ENCODE results near the gene KBTBD4.
"Not testable (repeated sequence)": the region's sequence is repeated elsewhere in the genome, so short reads cannot be mapped to it uniquely, and the experiment has no call there.

KBTBD4 gene

DNA sequence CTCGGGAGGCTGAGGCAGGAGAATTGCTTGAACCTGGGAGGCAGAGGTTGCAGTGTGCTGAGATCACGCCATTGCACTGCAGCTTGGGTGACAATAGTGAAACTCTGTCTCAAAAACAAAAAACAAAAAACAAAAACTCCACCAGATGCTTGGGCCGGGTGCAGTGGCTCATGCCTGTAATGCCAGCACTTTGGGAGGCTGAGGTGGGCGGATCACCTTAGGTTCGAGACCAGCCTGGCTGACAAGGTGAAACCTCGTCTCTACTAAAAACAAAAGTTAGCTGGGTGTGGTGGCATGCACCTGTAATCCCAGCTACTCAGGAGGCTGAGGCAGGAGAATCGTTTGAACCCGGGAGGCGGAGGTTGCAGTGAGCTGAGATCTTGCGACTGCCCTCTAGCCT, 14.4 kb downstream of the KBTBD4 start:
- in situ Hi-C loops (cut with MboI; ENCODE audit: low sequenced_read_pairs): not testable (repeated sequence)

DNA sequence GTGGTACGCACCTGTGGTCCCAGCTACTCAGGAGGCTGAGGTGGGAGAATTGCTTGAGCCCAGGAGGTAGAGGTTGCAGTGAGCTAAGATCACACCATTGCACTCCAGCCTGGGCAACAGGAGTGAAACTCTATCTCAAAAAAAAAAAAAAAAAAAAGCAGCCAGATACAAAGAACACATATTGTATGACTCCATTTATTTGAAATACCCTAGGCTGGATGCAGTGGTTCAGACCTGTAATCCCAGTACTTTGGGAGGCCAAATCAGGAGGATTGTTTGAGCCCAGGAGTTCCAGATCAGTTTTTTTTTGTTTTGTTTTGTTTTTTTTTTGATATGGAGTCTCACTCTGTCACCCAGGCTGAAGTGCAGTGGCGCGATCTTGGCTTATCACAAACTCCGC, 16.4 kb downstream of the KBTBD4 start:
- in situ Hi-C loops (cut with MboI; ENCODE audit: low sequenced_read_pairs): not testable (repeated sequence)

DNA sequence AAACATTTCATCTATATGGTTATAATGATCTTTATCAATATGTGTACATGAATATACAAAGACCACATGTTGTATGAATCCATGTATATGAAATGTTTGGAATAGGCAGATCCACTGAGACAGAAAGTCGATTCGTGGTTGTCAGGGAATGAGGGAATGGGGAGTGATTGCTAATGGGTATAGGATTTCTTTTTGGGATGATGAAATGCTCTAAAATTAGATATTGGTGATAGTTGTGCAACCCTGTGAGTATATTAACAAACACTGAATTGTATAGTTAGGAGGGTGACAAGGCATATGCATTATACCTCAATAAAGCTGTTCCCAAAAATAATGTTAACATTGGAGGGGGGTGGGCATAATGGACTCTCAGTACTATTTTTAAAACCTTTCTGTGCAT, 18.3 kb downstream of the KBTBD4 start:
- in situ Hi-C loops (cut with MboI; ENCODE audit: low sequenced_read_pairs): no loop called here

DNA sequence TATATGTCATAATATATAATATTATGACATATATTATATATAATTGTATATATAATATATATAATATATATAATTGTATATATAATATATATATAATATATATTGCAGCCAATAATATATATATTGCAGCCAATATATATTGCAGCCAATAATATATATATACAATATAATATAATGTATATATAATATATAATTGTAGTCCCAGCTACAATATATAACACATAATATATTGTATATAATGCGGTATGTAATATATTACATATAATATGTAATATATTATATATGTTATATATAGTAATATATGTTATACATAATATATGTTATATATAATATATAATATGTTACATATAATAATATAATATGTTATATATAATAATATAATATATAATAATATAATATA, 20.1 kb downstream of the KBTBD4 start:
- in situ Hi-C loops (cut with MboI; ENCODE audit: low sequenced_read_pairs): loop anchor here (10.0 kb wide), 1 partner anchor 74 kb away; no protein-coding TSS in a partner anchor

DNA sequence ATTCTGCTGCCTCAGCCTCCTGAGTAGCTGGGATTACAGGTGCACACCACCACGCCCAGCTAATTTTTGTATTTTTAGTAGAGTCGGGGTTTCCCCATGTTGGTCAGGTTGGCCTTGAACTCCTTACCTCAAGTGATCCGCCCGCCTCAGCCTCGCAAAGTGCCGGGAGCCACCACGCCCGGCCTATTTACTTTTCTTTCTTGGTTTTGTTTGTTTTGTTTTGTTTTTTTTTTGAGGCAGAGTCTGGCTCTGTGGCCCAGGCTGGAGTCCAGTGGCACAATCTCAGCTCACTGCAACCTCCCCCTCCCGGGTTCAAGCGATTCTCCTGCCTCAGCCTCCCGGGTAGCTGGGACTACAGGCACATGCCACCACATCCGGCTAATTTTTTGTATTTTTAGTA, 21.8 kb downstream of the KBTBD4 start:
- in situ Hi-C loops (cut with MboI; ENCODE audit: low sequenced_read_pairs): loop anchor here (10.0 kb wide), 1 partner anchor 72 kb away; no protein-coding TSS in a partner anchor

DNA sequence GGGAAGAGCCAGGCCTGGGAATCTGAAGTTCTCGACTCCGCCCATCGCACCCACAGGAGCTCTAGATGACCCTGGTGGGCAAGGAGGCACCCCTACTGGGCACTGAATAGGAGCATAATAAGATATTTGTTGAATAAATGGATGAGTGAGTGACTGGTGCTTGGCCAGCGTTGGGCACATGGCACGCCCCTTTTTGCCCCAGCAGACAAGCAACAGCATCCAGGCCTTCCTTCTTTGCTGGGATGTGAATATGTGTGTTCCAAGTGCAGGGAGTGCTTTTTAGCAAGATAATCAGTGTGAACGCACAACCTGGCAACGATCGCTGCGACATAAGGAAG, 25.4 kb downstream of the KBTBD4 start:
- in situ Hi-C loops (cut with MboI; ENCODE audit: low sequenced_read_pairs): loop anchor here (10.0 kb wide), 1 partner anchor 69 kb away; no protein-coding TSS in a partner anchor

DNA sequence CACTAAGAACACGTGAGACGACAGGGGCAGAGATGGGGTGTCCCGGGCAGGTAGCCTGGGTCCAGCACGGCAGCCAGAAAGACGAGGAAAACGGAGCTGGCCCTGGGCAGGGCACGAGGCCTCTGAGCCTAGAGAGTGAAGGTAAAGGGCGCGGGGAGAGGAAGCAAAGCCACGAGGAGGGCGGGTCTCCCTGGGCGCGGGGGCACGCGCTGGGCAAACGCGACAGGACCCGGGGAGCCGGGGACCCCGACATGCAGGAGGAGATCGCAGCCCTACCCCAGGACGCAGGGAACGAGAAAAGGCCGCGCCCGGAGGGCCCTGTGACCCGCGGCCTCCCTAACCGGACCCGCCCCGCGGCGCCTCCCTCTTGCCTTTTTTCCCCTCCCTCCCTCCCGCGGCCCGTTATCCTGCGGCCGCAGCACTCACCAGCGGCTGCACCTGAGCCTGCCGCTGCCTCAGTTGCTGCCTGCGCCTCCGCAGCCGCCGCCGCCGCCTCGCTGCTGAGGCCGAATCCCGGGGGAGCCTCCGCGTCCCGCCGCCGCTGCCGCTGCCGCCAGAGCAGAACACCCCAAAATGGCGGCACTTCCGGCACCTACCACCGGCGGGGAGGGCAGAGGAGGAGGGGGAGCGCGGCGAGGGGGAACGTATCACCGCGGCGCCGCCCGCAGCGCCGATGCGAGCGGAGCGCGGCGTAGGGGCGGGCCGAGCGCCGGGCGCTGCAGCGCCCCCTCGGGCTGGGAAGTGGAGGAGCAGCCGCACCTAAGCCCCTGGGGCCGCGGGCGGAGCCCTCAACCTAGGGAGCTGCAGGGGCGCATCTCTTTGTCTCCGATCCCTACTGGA, 26.0 kb downstream of the KBTBD4 start, which contains the start of gene CELF1:
Gene CELF1, minus strand, starts transcription at position 567 of the 840 bp plus-strand sequence. CDS start 53,609 bp downstream, outside the sequence.
- in situ Hi-C loops (cut with MboI; ENCODE audit: low sequenced_read_pairs): loop anchor here (10.0 kb wide), 1 partner anchor 68 kb away; no protein-coding TSS in a partner anchor

DNA sequence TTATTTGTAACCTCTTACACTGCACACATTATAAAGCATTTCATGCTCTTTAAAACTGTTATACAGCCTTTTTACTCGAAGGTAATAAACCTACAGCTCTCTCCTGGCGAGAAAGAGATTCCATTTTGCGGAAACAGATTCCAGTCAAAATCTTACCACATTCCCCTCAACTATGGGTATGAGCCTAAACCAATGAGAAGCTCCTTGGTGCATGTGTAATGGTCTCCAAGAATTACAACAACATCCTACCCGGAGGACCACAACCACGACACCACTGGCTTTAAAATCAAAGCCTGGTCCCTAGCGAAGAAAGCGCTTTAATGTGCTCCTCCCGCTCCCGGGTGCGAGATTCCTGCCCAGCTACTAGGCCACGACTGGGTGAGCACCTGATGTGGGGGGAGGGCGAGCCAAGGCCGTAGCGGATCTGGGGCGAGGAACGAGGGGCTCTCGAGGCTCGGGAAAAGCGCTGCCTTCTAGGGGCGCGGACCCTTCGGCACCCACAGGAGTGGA, 26.7 kb downstream of the KBTBD4 start:
- in situ Hi-C loops (cut with MboI; ENCODE audit: low sequenced_read_pairs): loop anchor here (10.0 kb wide), 1 partner anchor 67 kb away; no protein-coding TSS in a partner anchor

DNA sequence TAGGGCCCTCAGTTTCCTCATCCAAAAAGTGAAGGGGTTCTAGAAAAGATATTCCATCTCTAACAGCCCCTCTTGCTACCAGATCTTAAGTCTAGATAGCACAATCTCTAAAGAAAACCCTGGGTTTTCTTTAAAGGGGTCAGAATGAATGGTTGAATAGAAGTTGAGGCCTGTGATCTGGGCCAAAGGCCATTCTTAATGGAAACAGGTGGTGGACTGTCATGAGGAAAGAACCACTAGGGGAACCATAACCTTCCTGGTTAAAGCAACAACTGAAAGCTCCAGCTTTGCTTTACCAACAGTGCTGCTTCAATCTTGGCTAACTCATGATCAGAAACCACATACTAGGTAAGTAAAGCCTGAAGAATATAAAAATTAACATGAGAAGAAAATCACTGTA, 27.7 kb downstream of the KBTBD4 start:
- in situ Hi-C loops (cut with MboI; ENCODE audit: low sequenced_read_pairs): loop anchor here (10.0 kb wide), 1 partner anchor 66 kb away; no protein-coding TSS in a partner anchor

DNA sequence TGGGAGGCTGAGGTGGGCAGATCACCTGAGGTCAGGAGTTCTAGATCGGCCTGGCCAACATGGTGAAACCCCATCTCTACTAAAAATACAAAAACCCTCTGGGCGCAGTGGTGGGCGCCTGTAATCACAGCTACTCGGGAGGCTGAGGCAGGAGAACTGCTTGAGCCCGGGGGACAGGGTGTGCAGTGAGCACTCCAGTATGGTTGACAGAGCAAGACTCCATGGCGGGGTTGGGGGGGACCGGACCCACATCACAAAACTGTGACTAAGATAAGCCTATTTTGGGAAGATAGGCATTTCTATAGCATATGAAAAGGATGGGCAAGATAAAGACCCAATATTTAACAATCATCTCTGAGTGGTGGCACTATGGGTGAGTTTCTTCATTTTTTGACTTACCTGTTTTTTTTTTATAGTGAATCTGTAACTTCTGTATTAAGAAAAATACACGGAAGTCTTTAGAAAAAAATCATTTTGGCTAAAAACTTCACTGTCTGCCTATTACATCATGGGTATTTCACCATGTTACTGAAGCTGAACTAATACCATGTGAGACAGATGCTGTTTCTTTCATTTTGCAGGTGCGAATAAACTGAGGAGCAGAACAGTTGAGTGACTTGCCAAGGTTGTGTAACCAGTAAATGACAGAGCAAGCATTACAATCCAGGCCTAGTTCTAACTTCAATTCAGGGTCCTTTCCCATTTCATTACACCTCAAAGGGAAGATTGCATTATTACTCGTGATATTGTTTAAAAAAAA, 28.3 kb downstream of the KBTBD4 start:
- in situ Hi-C loops (cut with MboI; ENCODE audit: low sequenced_read_pairs): loop anchor here (10.0 kb wide), 1 partner anchor 66 kb away; no protein-coding TSS in a partner anchor

DNA sequence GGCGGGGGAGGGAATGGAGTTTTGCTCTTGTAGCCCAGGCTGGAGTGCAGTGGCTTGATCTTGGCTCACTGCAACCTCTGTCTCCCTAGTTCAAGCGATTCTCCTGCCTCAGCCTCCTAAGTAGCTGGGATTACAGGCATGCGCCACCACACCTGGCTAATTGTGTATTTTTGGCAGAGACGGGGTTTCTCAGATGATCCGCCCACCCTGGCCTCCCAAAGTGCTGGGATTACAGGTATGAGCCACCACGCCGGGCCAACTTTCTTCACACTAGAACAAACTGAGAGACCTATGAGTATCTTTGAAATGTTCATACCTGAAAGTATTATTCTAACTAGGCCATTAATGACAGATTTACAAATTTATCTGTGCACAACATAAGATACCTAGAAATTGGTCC, 32.5 kb downstream of the KBTBD4 start:
- in situ Hi-C loops (cut with MboI; ENCODE audit: low sequenced_read_pairs): not testable (repeated sequence)

DNA sequence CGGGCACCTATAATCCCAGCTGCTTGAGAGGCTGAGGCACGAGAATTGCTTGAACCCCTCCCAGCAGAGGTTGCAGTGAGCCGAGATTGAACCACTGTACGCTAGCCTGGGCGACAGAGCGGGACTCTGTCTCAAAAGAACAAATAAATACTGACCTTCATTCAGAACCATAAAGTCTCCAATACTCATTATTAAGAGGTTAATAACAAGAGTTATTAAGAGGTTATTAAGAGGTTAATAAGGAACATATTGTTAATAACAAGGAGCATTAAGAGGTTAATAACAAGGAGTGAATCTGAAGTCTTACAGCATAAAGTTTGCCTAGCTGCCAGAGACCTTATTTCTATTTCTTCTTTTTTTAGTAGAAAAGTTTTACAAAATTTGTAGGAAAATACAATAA, 33.5 kb downstream of the KBTBD4 start:
- in situ Hi-C loops (cut with MboI; ENCODE audit: low sequenced_read_pairs): no loop called here

DNA sequence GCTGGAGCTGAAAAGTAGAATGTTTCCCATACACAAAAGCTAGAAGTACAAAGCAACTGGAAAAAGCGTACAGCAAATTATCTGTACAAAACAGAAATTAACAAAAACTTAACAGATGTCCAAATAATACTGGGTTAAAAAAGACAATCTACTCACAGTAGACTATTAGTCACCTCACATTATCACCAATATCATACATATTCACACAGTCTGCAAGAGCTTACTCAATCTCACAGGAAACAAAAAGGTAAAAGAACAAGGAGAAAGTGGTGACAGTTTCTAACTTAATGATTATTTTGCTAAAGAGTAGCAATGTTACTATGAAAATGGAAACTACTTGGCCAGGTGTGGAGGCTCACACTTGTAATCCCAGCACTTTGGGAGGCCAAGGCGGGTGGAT, 37.7 kb downstream of the KBTBD4 start:
- in situ Hi-C loops (cut with MboI; ENCODE audit: low sequenced_read_pairs): no loop called here

DNA sequence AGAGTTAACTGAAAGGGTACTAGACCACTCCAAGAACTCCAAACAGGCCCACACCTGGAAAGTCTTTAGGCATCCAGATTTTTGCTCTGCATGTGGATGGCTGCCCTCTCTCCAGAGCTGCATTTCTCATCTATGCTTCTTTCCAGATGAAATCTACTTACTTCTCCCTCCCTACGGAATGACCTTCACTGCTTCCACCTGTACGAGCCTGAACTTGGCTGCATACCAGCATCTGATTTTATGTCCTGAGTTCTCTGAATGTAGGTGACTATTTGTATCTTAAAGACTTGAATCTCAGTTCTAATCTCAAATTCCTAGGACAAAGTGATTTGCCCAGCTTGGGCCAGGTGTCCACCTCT, 39.1 kb downstream of the KBTBD4 start:
- in situ Hi-C loops (cut with MboI; ENCODE audit: low sequenced_read_pairs): no loop called here

DNA sequence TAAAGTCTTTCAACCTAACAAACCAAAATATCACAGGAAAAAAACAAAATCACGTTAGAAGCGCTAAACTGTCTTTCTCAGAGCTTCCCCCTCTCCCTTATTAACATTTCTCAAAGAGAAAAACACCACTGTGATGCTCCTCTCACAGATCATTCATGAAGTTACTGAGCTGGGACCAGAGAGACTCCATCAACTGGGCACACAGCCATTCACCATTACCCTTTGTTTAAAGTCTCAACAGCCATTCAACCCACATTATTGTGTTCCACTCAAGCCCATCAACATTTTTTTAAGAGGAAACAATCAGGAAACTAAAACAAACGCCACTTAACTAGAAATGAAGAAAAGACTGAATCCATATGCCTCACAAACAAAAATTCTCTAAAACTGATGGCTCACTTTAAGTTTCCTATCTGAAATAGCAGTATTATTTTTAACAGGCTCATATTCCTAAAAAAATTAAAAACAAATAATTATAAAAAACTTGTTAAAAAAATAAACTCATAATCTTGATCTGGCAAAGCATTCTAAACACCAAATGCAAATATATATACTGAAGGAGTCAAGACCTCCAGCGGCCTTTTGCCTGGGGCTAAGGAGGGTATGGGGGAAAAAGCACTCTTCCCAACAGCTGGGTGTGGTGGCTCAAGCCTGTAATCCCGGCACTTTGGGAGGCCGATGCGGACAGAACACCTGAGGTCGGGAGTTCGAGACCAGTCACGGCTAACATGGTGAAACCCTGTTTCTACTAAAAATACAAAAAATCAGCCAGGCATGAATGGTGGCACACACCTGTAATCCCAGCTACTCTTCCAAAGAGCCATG, 39.8 kb downstream of the KBTBD4 start:
- in situ Hi-C loops (cut with MboI; ENCODE audit: low sequenced_read_pairs): no loop called here

DNA sequence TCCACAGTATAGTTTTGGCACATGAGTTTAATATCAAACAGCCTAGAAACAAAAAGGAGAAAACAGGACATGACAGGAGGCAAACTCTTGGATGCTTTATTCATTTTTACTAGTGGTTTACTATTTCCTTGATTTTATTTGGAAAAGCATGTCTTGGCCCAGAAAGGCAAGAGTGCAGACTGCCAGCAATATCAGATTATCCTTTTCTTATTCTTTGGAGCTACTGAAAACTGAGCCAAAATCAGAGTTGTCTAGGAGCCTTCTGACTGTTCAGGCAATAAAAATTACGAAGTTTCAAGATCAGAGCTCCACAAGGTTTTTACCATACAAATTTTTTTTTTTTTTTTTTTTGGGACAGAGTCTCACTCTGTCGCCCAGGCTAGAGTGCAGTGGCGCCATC, 41.9 kb downstream of the KBTBD4 start:
- in situ Hi-C loops (cut with MboI; ENCODE audit: low sequenced_read_pairs): no loop called here

DNA sequence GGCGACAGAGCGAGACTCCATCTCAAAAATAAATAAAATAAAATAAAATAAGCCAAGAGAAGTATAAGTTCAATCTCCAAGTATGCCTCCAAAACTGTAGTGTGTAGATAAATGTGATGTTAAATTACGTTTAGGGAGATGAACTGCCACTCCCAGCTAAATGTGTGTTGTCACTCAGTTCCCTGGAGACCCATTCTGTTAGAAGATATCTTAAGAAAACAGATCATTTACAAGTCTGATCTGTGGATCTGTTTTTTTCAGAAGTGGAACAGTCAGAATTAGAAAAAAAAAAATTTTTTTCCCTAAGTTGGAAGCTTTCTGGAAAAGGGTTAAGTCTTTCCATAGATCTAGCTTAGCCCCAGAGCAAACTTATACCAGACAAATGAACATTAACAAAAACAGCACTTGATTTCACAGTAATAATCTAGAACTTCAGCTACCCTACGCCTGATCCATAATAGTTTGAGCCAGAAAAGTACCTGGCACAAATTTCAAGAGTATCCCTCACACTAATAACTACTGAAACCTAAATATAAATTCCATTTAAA, 44.0 kb downstream of the KBTBD4 start:
- in situ Hi-C loops (cut with MboI; ENCODE audit: low sequenced_read_pairs): no loop called here

DNA sequence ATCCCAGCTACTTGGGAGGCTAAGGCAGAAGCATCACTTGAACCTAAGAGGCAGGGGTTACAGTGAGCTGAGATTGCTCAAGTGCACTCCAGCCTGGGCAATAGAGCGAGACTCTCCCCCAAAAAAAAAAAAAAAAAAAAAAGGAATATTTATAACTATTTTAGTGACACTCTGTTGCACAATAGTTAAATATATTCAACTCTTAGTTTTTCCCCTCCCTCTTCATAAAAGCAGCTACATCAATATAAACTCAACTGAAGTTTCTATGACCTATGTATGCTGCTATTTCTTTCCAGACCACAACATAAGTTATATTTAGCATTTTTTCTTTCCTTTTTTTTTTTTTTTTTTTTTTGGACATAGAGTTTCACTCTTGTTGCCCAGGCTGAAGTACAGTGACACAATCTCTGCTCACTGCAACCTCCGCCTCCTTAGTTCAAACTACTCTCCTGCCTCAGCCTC, 45.0 kb downstream of the KBTBD4 start:
- in situ Hi-C loops (cut with MboI; ENCODE audit: low sequenced_read_pairs): no loop called here

DNA sequence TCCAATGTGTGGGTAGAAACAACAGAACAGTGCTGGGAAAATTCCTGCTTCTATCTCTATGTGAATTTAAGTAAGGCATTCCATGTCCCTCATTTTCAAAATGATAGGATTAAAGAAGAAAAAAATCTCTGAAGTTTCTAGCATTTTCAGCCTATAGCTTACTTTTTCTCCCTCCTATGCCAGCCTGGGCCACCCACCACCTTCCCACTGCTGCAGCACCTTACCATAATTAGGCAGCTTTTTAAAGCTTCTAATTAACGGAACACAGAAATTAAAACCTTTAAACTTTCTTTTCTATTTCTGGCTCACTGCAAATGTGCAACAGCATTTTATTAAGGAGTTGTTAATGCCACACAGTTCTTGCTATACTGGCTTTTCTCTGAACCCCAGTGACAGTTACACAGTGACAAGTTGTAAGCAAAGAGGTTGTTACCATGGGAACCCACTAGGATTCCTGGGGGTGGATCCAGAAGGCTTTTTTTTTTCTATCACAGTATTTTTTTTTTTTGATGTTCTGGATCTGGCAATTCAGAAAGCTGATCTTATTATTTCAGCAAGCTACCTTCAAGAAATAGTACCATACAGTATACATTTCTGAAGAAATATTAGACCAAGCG, 46.1 kb downstream of the KBTBD4 start:
- in situ Hi-C loops (cut with MboI; ENCODE audit: low sequenced_read_pairs): no loop called here

DNA sequence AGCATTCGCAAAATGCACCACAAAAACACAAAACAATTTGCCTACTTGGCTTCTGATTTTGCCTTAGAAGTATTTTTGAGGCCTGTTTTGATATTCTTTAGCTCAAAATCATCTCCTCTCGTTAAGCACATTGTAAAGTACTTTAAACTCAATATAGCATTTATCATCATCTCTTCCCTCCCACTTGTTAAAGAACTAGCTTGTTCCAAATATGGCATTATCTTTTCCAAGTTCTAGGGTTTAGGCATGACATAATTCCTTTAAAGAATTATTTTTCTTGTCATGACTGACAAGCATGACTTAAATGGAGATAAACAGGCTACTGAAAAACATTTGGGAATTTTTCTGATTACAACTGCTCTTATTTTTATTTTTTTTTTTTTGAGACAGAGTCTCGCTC, 47.1 kb downstream of the KBTBD4 start:
- in situ Hi-C loops (cut with MboI; ENCODE audit: low sequenced_read_pairs): no loop called here
